Ishikawa (cell line): ENCODE measurements around the gene HTRA3.

ENCODE experiments used
- EGR1 ChIP-seq: IDR thresholded peaks from 2 replicates; pipeline ENCODE4 v1.6.1; 2012
- FOXM1 ChIP-seq: IDR thresholded peaks from 2 replicates; pipeline ENCODE4 v1.6.1; 2012; ENCODE audit warnings: low read depth, borderline replicate concordance
- MAX ChIP-seq: IDR thresholded peaks from 2 replicates; pipeline ENCODE4 v1.6.1; 2012
- REST ChIP-seq: IDR thresholded peaks from 2 replicates; pipeline ENCODE4 v1.6.1; 2012; ENCODE audit warnings: low read depth, mild to moderate bottlenecking
- TAF1 ChIP-seq: IDR thresholded peaks from 2 replicates; pipeline ENCODE4 v1.6.1; 2012; ENCODE audit warnings: low read depth, mild to moderate bottlenecking
- TCF12 ChIP-seq: IDR thresholded peaks from 2 replicates; pipeline ENCODE4 v1.6.1; 2012; ENCODE audit warnings: low read depth
- TEAD4 ChIP-seq: IDR thresholded peaks from 2 replicates; pipeline ENCODE4 v1.6.1; 2012
- USF1 ChIP-seq: IDR thresholded peaks from 2 replicates; pipeline ENCODE4 v1.6.1; 2012
- YY1 ChIP-seq: IDR thresholded peaks from 2 replicates; pipeline ENCODE4 v1.6.1; 2012; ENCODE audit warnings: low read depth

- TF ChIP-seq MAX, result no peak
- TF ChIP-seq TEAD4, result no peak
- no peak for TF ChIP-seq TAF1
- TF ChIP-seq YY1, result no peak
- TF ChIP-seq REST, result no peak
- no peak for TF ChIP-seq USF1
- TF ChIP-seq FOXM1, result no peak
- TF ChIP-seq EGR1, result no peak
- no peak for TF ChIP-seq TCF12
Measured at GRCh38 chr4:8260656-8261111, 8.9 kb upstream of the HTRA3 start.
